K562 (cell line): ENCODE results near the gene TMEM150A. TPM values are rescaled to one million over a fixed set of nuclear protein-coding genes. Genes with fewer than 3 reads are reported as not detected.

Source experiments
- ATAC-seq: fragments of 200-7000 bp; cut with Tn5 transposase; 3 replicates; pipeline ENCODE4 v1.9.1; 2020; ENCODE audit warnings: moderate library complexity
- BruUV-seq: library from RNA; stranded (reverse); fragments of 400-500 nt; replicated peaks from 2 replicates; lab custom pipeline; 2021; lab: Mats Ljungman, UMichigan
- CTCF ChIA-PET: fragments of 300-600 bp; formaldehyde crosslinking; extraction: SDS; loops from one replicate; lab custom pipeline; 2021; ENCODE audit warnings: low intra/inter-chr PET ratio; lab: Yijun Ruan, JAX
- POLR2A ChIA-PET: fragments of 300-600, 350-650 bp; sonication (Branson Sonifier 250); formaldehyde crosslinking; extraction: SDS; loops from one replicate; lab custom pipeline; 2021; ENCODE audit warnings: antibody characterized with exemption, inconsistent platforms; lab: Yijun Ruan, JAX
- DNase-seq, 4 experiments: peaks; one replicate each; pipeline versions ENCODE4 v3.0.0 to v3.0.0-alpha.2; 2011 to 2018; ENCODE audit warnings: low spot score in 3 of 4, mixed read lengths in 3 of 4; ENCODE audit errors: extremely low read depth in 1 of 4
- FAIRE-seq: peaks from 2 replicates; lab custom pipeline; 2011; peaks lifted over from hg19 to GRCh38; lab: Jason Lieb, UNC
- H2AFZ ChIP-seq: 2 replicates; pipeline ENCODE4 v1.6.0; 2011; ENCODE audit warnings: low read depth, low read length, control low read depth, inconsistent platforms
- H3K27ac ChIP-seq: fragments of 200-600 bp; 3 replicates; pipeline ENCODE4 v1.8.0; 2011; ENCODE audit warnings: low read depth, mild to moderate bottlenecking, control low read depth, inconsistent platforms, low read length, moderate library complexity, mixed read lengths; ENCODE audit errors: extremely low read depth
- H3K27me3 ChIP-seq, 2 experiments: fragments of 300-600 bp in 1 of 2; 2 replicates in 1 of 2; 3 replicates in 1 of 2; pipeline versions ENCODE4 v1.6.0 to v1.8.0; 2011; ENCODE audit warnings: inconsistent platforms in 2 of 2, low read length in 2 of 2, mild to moderate bottlenecking in 1 of 2, mixed read lengths in 1 of 2, moderate library complexity in 1 of 2; ENCODE audit not compliant: control insufficient read depth in 2 of 2, insufficient read depth in 2 of 2
- H3K36me3 ChIP-seq: fragments of 300-600 bp; 3 replicates; pipeline ENCODE4 v1.8.0; 2011; ENCODE audit warnings: mild to moderate bottlenecking, low read length, inconsistent platforms; ENCODE audit not compliant: control insufficient read depth, insufficient read depth
- H3K4me1 ChIP-seq, 2 experiments: fragments of 200-600 bp in 1 of 2; replicated peaks in 1 of 2; 2 replicates in 1 of 2; 3 replicates in 1 of 2; pipeline versions ENCODE4 v1.5.1 to v1.8.0; 2011; ENCODE audit warnings: inconsistent platforms in 2 of 2, low read length in 2 of 2, mild to moderate bottlenecking in 1 of 2, mixed read lengths in 1 of 2, moderate library complexity in 1 of 2; ENCODE audit not compliant: control insufficient read depth in 2 of 2, insufficient read depth in 2 of 2
- H3K4me2 ChIP-seq: 2 replicates; pipeline ENCODE4 v1.6.1; 2011; ENCODE audit warnings: low read length, control low read depth, inconsistent platforms, mixed read lengths; ENCODE audit not compliant: insufficient read depth
- H3K4me3 ChIP-seq: fragments of 200-600 bp; sonication (generic), shearing (Covaris generic); 2 replicates; pipeline ENCODE4 v1.5.1; 2016; ENCODE audit warnings: control low read depth, inconsistent platforms
- H3K79me2 ChIP-seq: fragments of 200-600 bp; 3 replicates; pipeline ENCODE4 v1.8.0; 2011; ENCODE audit warnings: low read length, inconsistent platforms; ENCODE audit not compliant: control insufficient read depth, insufficient read depth
- H3K9ac ChIP-seq, 2 experiments: 2 replicates each; pipeline versions ENCODE4 v1.6.0 to v1.6.1; 2011; ENCODE audit warnings: low read depth in 2 of 2, low read length in 2 of 2, control low read depth in 1 of 2, inconsistent platforms in 1 of 2, mild to moderate bottlenecking in 1 of 2, mixed read lengths in 1 of 2; ENCODE audit not compliant: insufficient read depth in 1 of 2
- H3K9me1 ChIP-seq: one replicate; pipeline ENCODE4 v1.6.0; 2011; ENCODE audit warnings: inconsistent platforms, mild to moderate bottlenecking, low read length, moderate library complexity; ENCODE audit not compliant: control insufficient read depth, insufficient read depth
- H3K9me3 ChIP-seq: replicated peaks from 2 replicates; pipeline ENCODE4 v1.5.1; 2011; ENCODE audit warnings: low read depth, low read length, inconsistent platforms; ENCODE audit not compliant: control insufficient read depth, insufficient read depth
- H4K20me1 ChIP-seq: replicated peaks from 2 replicates; pipeline ENCODE4 v1.6.1; 2011; ENCODE audit warnings: low read length, inconsistent platforms, mixed read lengths; ENCODE audit not compliant: control insufficient read depth, insufficient read depth
- ATF1 ChIP-seq, 2 experiments: fragments of 450-650 bp in 1 of 2; IDR thresholded peaks; 2 replicates each; pipeline ENCODE4 v1.6.1; 2016; ENCODE audit warnings: missing compliant biosample characterization in 1 of 2, missing genetic modification characterization in 1 of 2
- BRF2 ChIP-seq: IDR thresholded peaks from 3 replicates; pipeline ENCODE4 v1.6.1; 2011; ENCODE audit warnings: borderline replicate concordance, mild to moderate bottlenecking; ENCODE audit not compliant: insufficient read length, insufficient read depth
- E2F1 ChIP-seq: sonication (generic); formaldehyde crosslinking; IDR thresholded peaks from 2 replicates; pipeline ENCODE4 v1.8.1; 2023; ENCODE audit warnings: mild to moderate bottlenecking, missing genetic modification reagents, moderate library complexity
- FOXJ3 ChIP-seq: sonication (generic); formaldehyde crosslinking; IDR thresholded peaks from 2 replicates; pipeline ENCODE4 v1.4.0; 2020; ENCODE audit warnings: mild to moderate bottlenecking, missing genetic modification reagents
- GATAD2A ChIP-seq: fragments of 450-650 bp; IDR thresholded peaks from 2 replicates; pipeline ENCODE4 v1.6.1; 2017
- KDM4B ChIP-seq, 2 experiments: fragments of 450-650 bp in 1 of 2; sonication (generic) in 1 of 2; IDR thresholded peaks; 2 replicates each; pipeline ENCODE4 v1.6.1; 2016 to 2017; ENCODE audit warnings: borderline replicate concordance in 2 of 2, antibody characterized with exemption in 1 of 2, low read depth in 1 of 2, mild to moderate bottlenecking in 1 of 2
- MAFK ChIP-seq: IDR thresholded peaks from 2 replicates; pipeline ENCODE4 v1.6.1; 2011; ENCODE audit warnings: low read length, improper control_type of control experiment
- NFXL1 ChIP-seq: fragments of 450-650 bp; formaldehyde crosslinking; IDR thresholded peaks from 2 replicates; pipeline ENCODE4 v1.4.0; 2021; ENCODE audit warnings: mild to moderate bottlenecking
- OTX1 ChIP-seq: fragments of 450-650 bp; formaldehyde crosslinking; IDR thresholded peaks from 2 replicates; pipeline ENCODE4 v1.4.0; 2022; ENCODE audit warnings: mild to moderate bottlenecking
- PHF8 ChIP-seq: fragments of 200-600 bp; sonication (generic); IDR thresholded peaks from 2 replicates; pipeline ENCODE4 v1.6.1; 2012; ENCODE audit warnings: mixed run types, mild to moderate bottlenecking, inconsistent platforms, low read length, moderate library complexity, borderline replicate concordance
- ZBTB7A ChIP-seq: IDR thresholded peaks from 2 replicates; pipeline ENCODE4 v1.6.1; 2011; ENCODE audit warnings: low read depth, mild to moderate bottlenecking, low read length, moderate library complexity, borderline replicate concordance; ENCODE audit not compliant: control insufficient read depth
- ZEB2 ChIP-seq: fragments of 450-650 bp; IDR thresholded peaks from 2 replicates; pipeline ENCODE4 v1.6.1; 2016
- ZNF134 ChIP-seq: fragments of 250-450 bp; sonication (Bioruptor Pico); conservative IDR thresholded peaks from 2 replicates; pipeline ENCODE4 v1.4.0; 2020
- WGBS: fragments of 100-300 bp; shearing (Covaris generic); methylation state at CpG from one replicate; pipeline ENCODE4 v1.1.6; 2016; ENCODE audit warnings: low coverage, mixed read lengths; ENCODE audit not compliant: insufficient coverage; ENCODE audit errors: missing lambda C conversion rate; 5-methylcytosine and 5-hydroxymethylcytosine counted together
- in situ Hi-C: fragments of 300-500 bp; cut with MboI; formaldehyde crosslinking; loops from 4 replicates; pipeline ENCODE4 v1.15.0; 2018; ENCODE audit warnings: inconsistent platforms, mixed read lengths
- intact Hi-C: fragments of 100-400 bp; cut with micrococcal nuclease; formaldehyde crosslinking; loops from 2 replicates; pipeline ENCODE4 v1.14.2; 2022
- polyA plus RNA-seq, 8 experiments: library from polyadenylated mRNA; depleted of rRNA in 4 of 8; stranded (reverse) in 5 of 8; unstranded in 3 of 8; fragments of >200 nt; fragmentation: Nextera tagmentation in 2 of 8; fragmentation: Illumina TruSeq in 1 of 8; extraction: Ambion mirVana in 2 of 8; extraction: Trizol in 1 of 8; gene quantifications; 2 replicates each; pipeline versions ENCODE4 v1.2.1 to v1.2.3, GENCODE V29; 2011 to 2014; ENCODE audit warnings: inconsistent platforms in 1 of 8, missing spikeins in 1 of 8
- total RNA-seq, 7 experiments: library from RNA; depleted of rRNA in 6 of 7; stranded (reverse); fragments of >200 nt in 6 of 7; fragmentation: Illumina TruSeq in 2 of 7; extraction: Trizol in 2 of 7; gene quantifications; 2 replicates each; pipeline versions ENCODE4 v1.2.1 to v1.2.3, GENCODE V29; 2011 to 2021; ENCODE audit warnings: low replicate concordance in 1 of 7
- TF ChIP-seq, protein P1 (sequence below): sonication (generic); formaldehyde crosslinking; IDR thresholded peaks from 2 replicates; pipeline ENCODE4 v1.8.0; 2023; ENCODE audit warnings: mild to moderate bottlenecking, missing genetic modification reagents
- TF ChIP-seq, protein P2 (sequence below): fragments of 450-650 bp; IDR thresholded peaks from 2 replicates; pipeline ENCODE4 v1.6.1; 2014; ENCODE audit warnings: low read depth, mild to moderate bottlenecking, moderate library complexity, borderline replicate concordance

Gene TMEM150A
- total and polyA plus RNA-seq, 9 of the 15 experiments (the other 6 are each of a cell fraction or from before 2014, with no cell fraction given) = 3.9 to 17.1 (median 8.4) TPM

GRCh38 chr2:85611705-85612587, 9.4 kb upstream of the TMEM150A start, which contains the start of gene C2orf68:
Gene C2orf68, minus strand, starts transcription at chr2:85612066. Its CDS starts 82 bp downstream, at chr2:85611984.
- H3K36me3 ChIP-seq = peaks cover 29% of the 10 kb centered on the region; the same call in 2 of the 3 replicates
- in situ Hi-C loops (no loop called here), intact Hi-C loops (loop anchor here (5.0 kb wide), 1 partner anchor 35 kb away; the partner anchor contains the start of gene VAMP8)
- peaks cover 39% of the 10 kb centered on the region for H3K79me2 ChIP-seq
- no peaks in the 10 kb centered on the region for H3K9me3 ChIP-seq
- H3K4me2 ChIP-seq = peak within 1 kb of the TSS; percentile 85
- H2AFZ ChIP-seq = peak within 1 kb of the TSS; percentile 75
- H3K9ac ChIP-seq = peak within 1 kb of the TSS; percentile 67 to 97
- ATAC-seq (peak; percentile 87), DNase-seq (peak; percentile 88 to 96 (median 91)), FAIRE-seq (peak; percentile 80)
- no peaks in the 10 kb centered on the region for H3K27me3 ChIP-seq
- CTCF ChIA-PET = interaction anchor here (0.6 kb wide), 1 partner anchor 60 kb away, joined by 4 read pairs; no protein-coding TSS in a partner anchor
- BruUV-seq = TSS peak; percentile 86
- 1% methylated on average over 54 of the region's 73 CpGs for WGBS
- peak within 1 kb of the TSS; percentile 83 for H3K4me3 ChIP-seq
- H3K9me1 ChIP-seq = no peaks in the 10 kb centered on the region
- peak within 1 kb of the TSS; percentile 75 for H3K27ac ChIP-seq
- H4K20me1 ChIP-seq = no peaks in the 10 kb centered on the region
- peaks cover 4 to 33% of the 10 kb centered on the region in 2 experiments; a peak in 4 of 5 replicates for H3K4me1 ChIP-seq
- POLR2A ChIA-PET = interaction anchor here (0.7 to 1.8 kb wide), 18 partner anchors 8 to 378 kb away, joined by 3 to 17 read pairs (median 4); partner anchors contain the start of genes GGCX, MAT2A, RNF181 and TMEM150A
- TF ChIP-seq ATF1 (CRISPR knock-in tag; IDR thresholded peaks at IDR 0.05) (no peak), ATF1 (tag; IDR thresholded peaks at IDR 0.05) (peak; percentile 45), NFXL1 (CRISPR knock-in tag) (no peak), ZNF134 (no peak), MAFK (no peak), GATAD2A (0 out of 2 replicates have a peak, but pooled peaks have one; percentile 12), ZBTB7A (peak; percentile 89), FOXJ3 (CRISPR knock-in tag) (no peak), E2F1 (no peak), KDM4B (IDR thresholded peaks at IDR 0.05; ENCODE audit: borderline replicate concordance in 2 of 2, low read depth in 1 of 2) (peak in 1 of 2 experiments; percentile 89; a peak in 1 of 4 replicates), ZEB2 (peak; percentile 10; the same call in 1 of the 2 replicates), OTX1 (no peak), BRF2 (no peak), PHF8 (peak; percentile 73)
- TF ChIP-seq, protein P1, sequence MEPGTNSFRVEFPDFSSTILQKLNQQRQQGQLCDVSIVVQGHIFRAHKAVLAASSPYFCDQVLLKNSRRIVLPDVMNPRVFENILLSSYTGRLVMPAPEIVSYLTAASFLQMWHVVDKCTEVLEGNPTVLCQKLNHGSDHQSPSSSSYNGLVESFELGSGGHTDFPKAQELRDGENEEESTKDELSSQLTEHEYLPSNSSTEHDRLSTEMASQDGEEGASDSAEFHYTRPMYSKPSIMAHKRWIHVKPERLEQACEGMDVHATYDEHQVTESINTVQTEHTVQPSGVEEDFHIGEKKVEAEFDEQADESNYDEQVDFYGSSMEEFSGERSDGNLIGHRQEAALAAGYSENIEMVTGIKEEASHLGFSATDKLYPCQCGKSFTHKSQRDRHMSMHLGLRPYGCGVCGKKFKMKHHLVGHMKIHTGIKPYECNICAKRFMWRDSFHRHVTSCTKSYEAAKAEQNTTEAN (CRISPR knock-in tag) = no peak
- TF ChIP-seq, protein P2, sequence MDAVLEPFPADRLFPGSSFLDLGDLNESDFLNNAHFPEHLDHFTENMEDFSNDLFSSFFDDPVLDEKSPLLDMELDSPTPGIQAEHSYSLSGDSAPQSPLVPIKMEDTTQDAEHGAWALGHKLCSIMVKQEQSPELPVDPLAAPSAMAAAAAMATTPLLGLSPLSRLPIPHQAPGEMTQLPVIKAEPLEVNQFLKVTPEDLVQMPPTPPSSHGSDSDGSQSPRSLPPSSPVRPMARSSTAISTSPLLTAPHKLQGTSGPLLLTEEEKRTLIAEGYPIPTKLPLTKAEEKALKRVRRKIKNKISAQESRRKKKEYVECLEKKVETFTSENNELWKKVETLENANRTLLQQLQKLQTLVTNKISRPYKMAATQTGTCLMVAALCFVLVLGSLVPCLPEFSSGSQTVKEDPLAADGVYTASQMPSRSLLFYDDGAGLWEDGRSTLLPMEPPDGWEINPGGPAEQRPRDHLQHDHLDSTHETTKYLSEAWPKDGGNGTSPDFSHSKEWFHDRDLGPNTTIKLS = peak; percentile 20; the same call in 1 of the 2 replicates
